Keratinocyte (primary cell): Measurements from ENCODE around the gene TXNRD2. TPM values are rescaled to one million over a fixed set of nuclear protein-coding genes. Genes with fewer than 3 reads are reported as not detected.

Experiments
- DNase-seq: peaks from one replicate; pipeline ENCODE4 v3.0.0-alpha.2; 2011; ENCODE audit warnings: low read depth, missing footprints, low spot score
- FAIRE-seq: peaks from 2 replicates; lab custom pipeline; 2011; peaks lifted over from hg19 to GRCh38; lab: Jason Lieb, UNC
- H2AFZ ChIP-seq: 2 replicates; pipeline ENCODE4 v1.6.0; 2012; ENCODE audit warnings: low read length, control low read depth, inconsistent platforms; ENCODE audit not compliant: control insufficient read depth
- H3K27ac ChIP-seq: 2 replicates; pipeline ENCODE4 v1.5.1; 2011; ENCODE audit warnings: low read length; ENCODE audit not compliant: control insufficient read depth, insufficient read depth
- H3K27me3 ChIP-seq: 3 replicates; pipeline ENCODE4 v1.6.0; 2011; ENCODE audit warnings: low read length; ENCODE audit not compliant: control insufficient read depth, insufficient read depth; ENCODE audit errors: extremely low read depth
- H3K36me3 ChIP-seq, 2 experiments: 2 replicates in 1 of 2; 3 replicates in 1 of 2; pipeline ENCODE4 v1.5.1; 2011; ENCODE audit warnings: low read length in 2 of 2, mild to moderate bottlenecking in 1 of 2; ENCODE audit not compliant: control insufficient read depth in 2 of 2, insufficient read depth in 2 of 2; ENCODE audit errors: extremely low read depth in 1 of 2
- H3K4me1 ChIP-seq: 3 replicates; pipeline ENCODE4 v1.5.1; 2011; ENCODE audit warnings: low read length; ENCODE audit not compliant: control insufficient read depth, insufficient read depth; ENCODE audit errors: extremely low read depth
- H3K4me2 ChIP-seq: 3 replicates; pipeline ENCODE4 v1.6.0; 2011; ENCODE audit warnings: low read depth, low read length; ENCODE audit not compliant: control insufficient read depth, insufficient read depth; ENCODE audit errors: extremely low read depth
- H3K4me3 ChIP-seq, 3 experiments: fragments of 200-600 bp in 1 of 3; sonication (generic) in 1 of 3; 2 replicates in 2 of 3; 3 replicates in 1 of 3; pipeline ENCODE4 v1.5.1; 2011 to 2016; ENCODE audit warnings: low read length in 3 of 3, mild to moderate bottlenecking in 3 of 3, control low read depth in 2 of 3, inconsistent platforms in 1 of 3, low read depth in 1 of 3, mixed read lengths in 1 of 3, mixed run types in 1 of 3, moderate library complexity in 1 of 3; ENCODE audit not compliant: control insufficient read depth in 2 of 3, insufficient read depth in 2 of 3; ENCODE audit errors: extremely low read depth in 1 of 3
- H3K79me2 ChIP-seq: 2 replicates; pipeline ENCODE4 v1.6.0; 2012; ENCODE audit warnings: low read length; ENCODE audit not compliant: control insufficient read depth, insufficient read depth
- H3K9ac ChIP-seq: 3 replicates; pipeline ENCODE4 v1.6.0; 2011; ENCODE audit warnings: low read length; ENCODE audit not compliant: control insufficient read depth, insufficient read depth; ENCODE audit errors: extremely low read depth
- H3K9me1 ChIP-seq: 3 replicates; pipeline ENCODE4 v1.6.0; 2011; ENCODE audit warnings: low read length; ENCODE audit not compliant: control insufficient read depth, insufficient read depth; ENCODE audit errors: extremely low read depth
- H3K9me3 ChIP-seq: 2 replicates; pipeline ENCODE4 v1.5.1; 2012; ENCODE audit warnings: low read depth, low read length; ENCODE audit not compliant: control insufficient read depth
- H4K20me1 ChIP-seq: 3 replicates; pipeline ENCODE4 v1.6.0; 2011; ENCODE audit warnings: low read length; ENCODE audit not compliant: control insufficient read depth, insufficient read depth; ENCODE audit errors: extremely low read depth
- CTCF ChIP-seq, 3 experiments: IDR thresholded peaks in 1 of 3; conservative IDR thresholded peaks in 1 of 3; optimal IDR thresholded peaks in 1 of 3; 2 replicates in 2 of 3; 3 replicates in 1 of 3; pipeline versions ENCODE3 to v1.5.1; 2011; ENCODE audit warnings: low read length in 3 of 3, mild to moderate bottlenecking in 3 of 3, moderate library complexity in 2 of 3, control low read depth in 1 of 3, inconsistent platforms in 1 of 3; ENCODE audit not compliant: insufficient read depth in 2 of 3; ENCODE audit errors: extremely low read depth in 1 of 3
- EZH2 ChIP-seq: IDR thresholded peaks from one replicate; pipeline ENCODE4 v1.6.1; 2012; ENCODE audit warnings: inconsistent platforms, mild to moderate bottlenecking, low read length, moderate library complexity
- dilution Hi-C: fragments of 300-500 bp; cut with MboI; formaldehyde crosslinking; loops from one replicate; pipeline ENCODE4 v1.7.0; 2020; ENCODE audit warnings: low sequenced_read_pairs; ENCODE audit not compliant: extremely low pct_ligation_motif_present
- polyA plus RNA-seq, 5 experiments: library from polyadenylated mRNA; depleted of rRNA in 3 of 5; stranded (reverse) in 3 of 5; stranded (forward) in 1 of 5; unstranded in 1 of 5; fragments of >200 nt; gene quantifications; 1 replicate in 1 of 5; 2 replicates in 3 of 5; 3 replicates in 1 of 5; pipeline versions ENCODE4 v1.2.1 to v1.2.3, GENCODE V29; 2011 to 2012; ENCODE audit warnings: missing spikeins in 2 of 5, low read depth in 1 of 5, low replicate concordance in 1 of 5

TXNRD2 gene
- polyA plus RNA-seq, 1 donor (not counting 4 experiments of a cell fraction or from before 2014, with no cell fraction given) = 16.0 TPM

DNA sequence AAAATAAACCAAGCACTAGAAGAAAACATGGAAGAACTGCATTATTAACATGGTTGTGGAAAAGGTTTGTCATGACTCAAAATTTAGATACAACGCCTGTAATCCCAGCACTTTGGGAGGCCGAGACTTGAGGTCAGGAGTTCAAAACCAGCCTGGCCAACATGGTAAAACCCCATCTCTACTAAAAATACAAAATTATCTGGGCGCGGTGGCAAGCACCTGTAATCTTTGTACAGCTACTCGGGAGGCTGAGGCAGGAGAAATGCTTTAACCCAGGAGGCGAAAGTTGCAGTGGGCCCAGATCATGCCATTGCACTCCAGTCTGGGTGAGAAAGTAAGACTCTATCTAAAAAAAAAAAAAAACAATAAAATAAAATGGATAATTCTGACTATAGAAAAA, 110.6 kb downstream of the TXNRD2 start:
- H3K36me3 ChIP-seq = no peaks in the 10 kb centered on the region
- H3K9me1 ChIP-seq = no peaks in the 10 kb centered on the region
- H3K4me2 ChIP-seq = no peak overlapping the region
- no peak overlapping the region for H2AFZ ChIP-seq
- H3K9me3 ChIP-seq = no peaks in the 10 kb centered on the region
- DNase-seq = no peak
- H3K27me3 ChIP-seq = no peaks in the 10 kb centered on the region
- H3K9ac ChIP-seq = no peak overlapping the region
- no peak overlapping the region for H3K4me3 ChIP-seq
- H4K20me1 ChIP-seq = no peaks in the 10 kb centered on the region
- H3K27ac ChIP-seq = no peak overlapping the region
- TF ChIP-seq CTCF (optimal IDR thresholded peaks at IDR 0.05 in 1 of 3, IDR thresholded peaks at IDR 0.05 in 1 of 3, conservative IDR thresholded peaks at IDR 0.05 in 1 of 3; ENCODE audit: extremely low read depth in 1 of 3, insufficient read depth in 2 of 3, low read length in 3 of 3) = no peak
- no peak for TF ChIP-seq EZH2
- peaks cover 5% of the 10 kb centered on the region for H3K4me1 ChIP-seq
- no peaks in the 10 kb centered on the region for H3K79me2 ChIP-seq
- FAIRE-seq = no peak
- dilution Hi-C loops = no loop called here

GRCh38 chr22:19828035-19828401, 113.6 kb downstream of the TXNRD2 start:
- H3K27me3 ChIP-seq = no peaks in the 10 kb centered on the region
- H3K9me3 ChIP-seq = no peaks in the 10 kb centered on the region
- DNase-seq (no peak), FAIRE-seq (no peak)
- no peak overlapping the region for H3K4me3 ChIP-seq
- no peak overlapping the region for H2AFZ ChIP-seq
- peaks cover 4% of the 10 kb centered on the region for H3K9me1 ChIP-seq
- H3K27ac ChIP-seq = no peak overlapping the region
- no peaks in the 10 kb centered on the region for H3K79me2 ChIP-seq
- H3K9ac ChIP-seq = no peak overlapping the region
- H3K4me1 ChIP-seq = peaks cover 22% of the 10 kb centered on the region
- H3K36me3 ChIP-seq = no peaks in the 10 kb centered on the region
- dilution Hi-C loops = no loop called here
- no peak overlapping the region for H3K4me2 ChIP-seq
- TF ChIP-seq CTCF (optimal IDR thresholded peaks at IDR 0.05 in 1 of 3, IDR thresholded peaks at IDR 0.05 in 1 of 3, conservative IDR thresholded peaks at IDR 0.05 in 1 of 3; ENCODE audit: extremely low read depth in 1 of 3, insufficient read depth in 2 of 3, low read length in 3 of 3) (no peak), EZH2 (no peak)
- H4K20me1 ChIP-seq = no peaks in the 10 kb centered on the region
